GM18511 (cell line): ENCODE data around the gene RBM28.
A peak's percentile ranks its signal among the peaks of the same experiment; 100 is the strongest.

ENCODE experiments used
- ATAC-seq: cut with Tn5 transposase; IDR thresholded peaks from one replicate; pipeline ENCODE4 v1.9.1; 2021; ENCODE audit warnings: mild to moderate bottlenecking, moderate library complexity; ENCODE audit not compliant: unreplicated experiment

Gene RBM28, protein sequence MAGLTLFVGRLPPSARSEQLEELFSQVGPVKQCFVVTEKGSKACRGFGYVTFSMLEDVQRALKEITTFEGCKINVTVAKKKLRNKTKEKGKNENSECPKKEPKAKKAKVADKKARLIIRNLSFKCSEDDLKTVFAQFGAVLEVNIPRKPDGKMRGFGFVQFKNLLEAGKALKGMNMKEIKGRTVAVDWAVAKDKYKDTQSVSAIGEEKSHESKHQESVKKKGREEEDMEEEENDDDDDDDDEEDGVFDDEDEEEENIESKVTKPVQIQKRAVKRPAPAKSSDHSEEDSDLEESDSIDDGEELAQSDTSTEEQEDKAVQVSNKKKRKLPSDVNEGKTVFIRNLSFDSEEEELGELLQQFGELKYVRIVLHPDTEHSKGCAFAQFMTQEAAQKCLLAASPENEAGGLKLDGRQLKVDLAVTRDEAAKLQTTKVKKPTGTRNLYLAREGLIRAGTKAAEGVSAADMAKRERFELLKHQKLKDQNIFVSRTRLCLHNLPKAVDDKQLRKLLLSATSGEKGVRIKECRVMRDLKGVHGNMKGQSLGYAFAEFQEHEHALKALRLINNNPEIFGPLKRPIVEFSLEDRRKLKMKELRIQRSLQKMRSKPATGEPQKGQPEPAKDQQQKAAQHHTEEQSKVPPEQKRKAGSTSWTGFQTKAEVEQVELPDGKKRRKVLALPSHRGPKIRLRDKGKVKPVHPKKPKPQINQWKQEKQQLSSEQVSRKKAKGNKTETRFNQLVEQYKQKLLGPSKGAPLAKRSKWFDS

DNA sequence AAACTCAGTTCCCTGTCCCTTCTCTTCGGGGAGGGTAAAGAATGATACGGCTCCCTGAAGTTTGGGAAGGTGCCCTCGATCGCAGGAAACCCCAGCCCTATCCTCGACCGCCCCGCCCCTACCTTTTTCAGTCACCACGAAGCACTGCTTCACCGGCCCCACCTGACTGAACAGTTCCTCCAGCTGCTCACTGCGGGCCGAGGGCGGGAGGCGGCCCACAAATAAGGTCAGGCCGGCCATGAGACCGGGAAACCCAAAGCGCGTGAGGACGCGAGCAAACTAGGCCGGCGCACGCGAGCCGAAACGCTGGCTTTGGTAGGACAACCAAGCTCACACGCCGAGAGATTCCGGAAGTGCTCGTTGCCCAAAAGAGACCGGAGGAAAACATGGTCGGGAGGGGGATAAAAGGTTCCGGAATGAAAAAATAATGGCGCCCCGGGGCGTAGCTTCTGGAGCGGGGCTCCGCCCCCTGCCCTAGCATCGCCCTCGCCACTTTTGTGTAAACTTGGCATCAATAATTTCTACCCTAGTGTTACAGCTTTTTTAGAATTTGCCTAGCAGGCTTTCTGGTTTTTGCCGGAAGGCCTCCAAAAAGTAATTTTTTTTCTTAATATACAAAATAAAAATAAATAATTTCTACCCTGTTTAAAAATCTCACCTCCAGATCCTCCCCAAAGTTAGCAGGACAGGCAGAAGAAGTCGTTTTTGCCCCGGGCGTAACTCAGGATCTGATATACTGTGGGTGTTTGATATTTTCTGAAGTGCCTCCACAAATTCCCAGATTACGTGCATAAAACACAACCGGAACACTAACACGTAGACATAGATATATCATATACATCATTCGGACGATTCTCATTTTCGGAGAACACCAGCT is at the start of gene RBM28:
TSS of gene RBM28 (minus strand) at position 355 of the 877 bp plus-strand sequence. CDS start at position 240, 115 bp downstream.
- ATAC-seq: peak; percentile 95

DNA sequence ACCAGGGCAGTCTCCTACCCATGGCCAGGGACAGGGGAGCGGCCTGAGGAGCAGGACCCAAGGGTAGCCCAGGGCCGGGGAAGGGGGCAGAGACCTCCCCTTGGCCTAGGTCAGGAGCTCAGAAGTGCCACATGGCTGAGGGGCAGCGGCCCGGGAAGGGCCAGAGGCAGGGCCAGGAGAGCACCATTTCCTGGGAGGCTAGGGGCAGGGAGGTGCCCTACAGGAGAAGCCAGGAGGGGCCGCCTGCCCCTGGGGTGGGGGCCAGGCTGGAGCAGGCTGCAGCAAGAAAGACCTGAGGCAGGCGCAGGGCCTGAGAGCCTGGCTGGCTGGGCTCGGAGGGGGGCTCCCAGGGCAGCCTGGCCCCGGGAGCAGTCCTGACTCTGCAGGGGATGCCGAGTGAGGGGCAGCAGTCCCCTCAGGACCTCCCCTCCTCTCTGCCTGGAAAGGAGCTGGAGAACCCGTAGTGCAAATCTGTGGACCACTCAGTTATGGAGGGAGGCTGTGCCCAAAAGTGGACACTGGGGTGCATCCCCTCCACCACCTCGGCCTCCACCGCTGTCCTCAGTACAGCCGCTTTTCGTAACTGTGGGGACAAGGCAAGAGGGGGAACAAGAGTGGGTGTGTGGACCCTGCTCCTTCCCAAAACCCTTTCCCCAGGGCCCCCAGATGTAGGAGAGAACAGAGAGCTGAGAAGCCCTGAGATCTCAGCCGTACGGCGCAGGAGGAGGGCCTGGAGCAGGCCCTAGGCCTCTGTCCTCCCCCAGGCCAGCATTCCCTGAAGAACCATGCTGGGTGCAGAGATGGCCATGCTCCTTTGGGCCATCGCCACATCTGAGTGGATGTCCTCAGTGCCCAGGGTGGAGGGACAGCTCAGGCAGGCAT is 49.0 kb upstream of the RBM28 start:
- ATAC-seq: no peak

DNA sequence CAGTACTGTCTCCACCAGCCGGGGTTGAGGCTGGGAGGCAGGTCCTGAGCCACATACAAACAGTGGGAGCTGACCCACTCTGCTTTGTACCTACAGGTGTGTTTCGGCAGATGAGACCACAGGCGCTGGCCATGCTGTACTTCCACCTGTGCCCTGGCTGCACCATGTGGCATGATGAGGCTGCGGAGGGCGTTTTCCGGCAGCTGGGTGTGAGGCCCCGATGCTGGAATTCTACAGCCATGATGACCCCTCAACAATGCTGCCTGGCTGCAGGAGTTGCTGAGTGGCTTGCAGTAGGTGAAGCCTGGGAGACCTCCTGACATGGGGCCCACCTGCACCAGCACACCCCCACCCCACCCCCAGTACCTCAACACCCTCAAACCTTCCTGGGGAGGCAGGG is 48.1 kb upstream of the RBM28 start:
- ATAC-seq: no peak

DNA sequence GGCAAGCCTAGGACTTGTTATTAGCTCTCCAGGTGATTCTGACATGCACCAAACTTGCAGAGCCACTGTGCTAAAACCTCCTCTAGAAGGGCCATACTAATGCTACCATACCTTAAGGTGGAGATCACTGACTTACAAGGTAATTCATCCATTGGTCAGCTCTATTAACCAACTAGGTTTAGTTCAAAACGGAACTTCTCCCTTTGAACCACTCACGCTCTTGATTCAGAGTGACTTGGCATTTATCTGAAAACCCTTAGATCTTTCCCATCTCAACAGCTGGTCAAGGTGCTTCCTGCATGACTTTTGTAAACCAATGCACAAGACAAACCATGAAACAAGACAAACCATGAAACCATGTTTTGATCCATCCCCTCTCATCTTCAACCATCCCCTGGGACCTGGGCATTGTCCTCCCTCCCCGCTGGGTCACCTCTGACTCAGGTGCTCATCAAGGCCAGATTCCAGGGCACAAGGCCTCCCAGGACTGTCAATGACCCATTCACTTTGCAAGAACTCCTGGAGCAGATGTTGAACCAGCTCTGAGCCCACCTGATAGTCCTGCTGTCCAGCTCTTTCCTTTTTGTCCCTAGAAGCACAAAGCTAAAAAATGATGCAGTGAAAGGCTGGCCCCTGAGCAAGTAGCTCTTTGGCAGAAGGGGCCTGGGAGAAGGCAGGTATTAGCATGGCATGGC is 47.3 kb upstream of the RBM28 start:
- no peak for ATAC-seq

DNA sequence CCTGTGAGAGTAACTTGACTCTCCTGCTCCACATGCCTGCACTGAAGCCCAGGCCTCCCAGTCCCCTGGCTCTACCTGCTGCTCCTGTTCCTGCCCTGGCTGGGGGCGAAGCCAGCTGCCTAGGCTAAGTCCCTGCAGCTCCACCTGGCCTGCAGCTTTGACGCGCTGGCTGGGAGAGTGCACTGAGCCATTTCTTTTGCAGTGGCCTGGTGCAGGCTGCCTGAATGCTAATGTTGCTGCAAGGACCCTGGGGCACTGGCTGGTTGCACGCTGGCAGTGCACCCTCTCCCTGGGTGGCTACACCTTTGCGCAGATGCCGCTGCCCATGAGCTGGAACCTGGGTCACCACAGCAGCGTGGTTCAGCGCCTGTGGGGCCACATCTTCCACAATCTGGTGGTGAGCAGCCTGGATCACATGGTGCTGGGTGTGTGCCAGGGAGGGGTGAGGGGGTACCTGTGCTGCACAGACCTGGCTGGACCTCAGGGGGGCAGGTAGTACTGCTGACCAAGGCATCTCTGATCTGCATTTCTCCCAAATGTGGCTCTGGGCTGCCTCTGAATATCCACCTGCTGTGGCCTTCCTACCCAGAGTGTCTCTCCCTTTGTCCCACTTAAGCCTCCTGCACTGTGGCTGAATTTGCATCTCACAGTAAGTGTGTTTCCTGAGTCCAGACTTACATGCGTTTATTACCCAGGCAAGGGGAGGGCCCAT is 46.1 kb upstream of the RBM28 start:
- ATAC-seq: no peak

DNA sequence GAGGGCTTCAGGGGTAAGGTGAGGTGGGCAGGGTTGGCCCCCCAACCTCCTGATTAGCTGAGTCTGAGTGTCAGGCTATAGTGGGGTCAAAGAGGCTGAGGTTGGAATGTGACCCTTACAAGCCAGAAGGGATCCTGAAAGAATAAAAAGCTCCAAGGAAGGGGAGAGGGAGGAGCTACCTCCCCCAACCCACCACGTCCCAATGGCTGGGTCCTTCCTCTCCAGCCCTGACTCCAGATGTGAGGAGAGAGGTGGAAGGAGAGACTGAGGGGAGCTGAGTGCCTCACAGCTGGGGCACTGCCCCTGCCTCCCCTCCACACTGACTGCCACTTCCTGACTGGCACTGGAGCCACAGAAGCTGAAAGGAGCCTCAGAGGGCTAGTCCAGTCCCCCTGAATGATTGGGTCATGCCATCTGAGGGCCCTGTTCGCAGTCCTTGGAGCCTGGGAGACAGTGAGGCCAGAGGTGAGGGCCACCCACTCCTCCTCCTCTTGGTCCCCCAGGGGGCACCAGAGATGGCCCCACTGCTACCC is 45.4 kb upstream of the RBM28 start:
- no peak for ATAC-seq

DNA sequence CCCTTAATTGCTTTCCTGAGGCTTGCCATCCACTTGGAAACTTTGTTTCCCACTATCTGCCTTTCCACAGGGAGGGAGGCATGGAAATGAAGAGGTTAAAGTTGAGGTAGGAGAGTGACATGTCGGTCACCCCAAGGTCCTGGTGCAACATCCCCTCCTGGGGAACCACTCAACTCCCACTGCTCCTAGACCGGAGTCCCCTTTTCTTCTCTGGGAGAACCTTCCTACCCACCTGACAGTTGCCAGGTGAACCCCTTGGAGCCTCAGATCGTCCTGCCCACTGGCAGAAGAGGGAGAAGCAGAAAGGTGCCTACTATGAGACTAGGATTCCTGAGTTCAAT is 44.4 kb upstream of the RBM28 start:
- ATAC-seq: no peak

DNA sequence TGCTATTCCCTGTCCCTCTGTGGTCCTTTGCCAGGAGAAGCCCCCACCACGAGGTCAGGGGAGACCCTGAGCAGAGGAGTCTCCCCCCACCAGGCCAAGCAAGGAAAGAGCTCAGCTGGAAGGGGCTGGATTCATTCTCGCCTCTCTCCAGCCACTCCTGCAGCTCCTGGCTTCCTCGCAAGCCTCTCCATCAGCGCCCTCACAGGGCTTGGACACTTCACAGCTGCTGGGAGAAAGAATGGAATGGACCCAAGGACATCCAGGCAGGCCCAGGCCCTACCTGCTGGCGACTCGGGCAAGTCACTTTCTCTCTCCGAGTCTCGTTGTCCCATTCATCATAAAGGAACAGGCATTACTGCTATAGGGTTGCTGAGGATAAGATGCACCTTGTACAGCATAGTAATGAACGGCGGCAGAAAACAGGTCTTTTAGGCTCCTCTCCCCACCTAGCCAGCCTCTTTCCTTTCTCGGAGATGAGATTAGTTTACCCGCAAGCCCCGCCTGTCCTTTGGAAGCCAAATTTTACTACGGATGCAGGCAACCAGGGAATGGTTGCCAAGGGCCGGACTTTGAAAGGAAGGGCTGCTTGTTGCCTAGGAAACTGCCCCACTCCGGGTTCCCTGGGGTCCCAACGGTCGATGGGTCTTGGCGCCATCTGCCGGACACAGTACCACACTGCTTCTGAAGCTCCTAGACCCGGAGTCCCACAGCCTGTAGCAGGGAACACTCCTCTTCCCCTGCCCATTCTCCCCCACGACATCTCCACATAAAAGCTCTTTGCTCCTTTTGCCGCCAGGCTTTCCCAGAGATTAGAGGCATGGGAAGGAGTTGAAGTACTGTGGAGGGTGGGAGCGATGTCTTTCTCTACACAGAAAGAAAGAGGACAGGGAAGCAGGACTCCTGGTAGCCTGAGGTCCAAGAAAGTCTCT is 43.8 kb upstream of the RBM28 start:
- peak; percentile 80 for ATAC-seq

DNA sequence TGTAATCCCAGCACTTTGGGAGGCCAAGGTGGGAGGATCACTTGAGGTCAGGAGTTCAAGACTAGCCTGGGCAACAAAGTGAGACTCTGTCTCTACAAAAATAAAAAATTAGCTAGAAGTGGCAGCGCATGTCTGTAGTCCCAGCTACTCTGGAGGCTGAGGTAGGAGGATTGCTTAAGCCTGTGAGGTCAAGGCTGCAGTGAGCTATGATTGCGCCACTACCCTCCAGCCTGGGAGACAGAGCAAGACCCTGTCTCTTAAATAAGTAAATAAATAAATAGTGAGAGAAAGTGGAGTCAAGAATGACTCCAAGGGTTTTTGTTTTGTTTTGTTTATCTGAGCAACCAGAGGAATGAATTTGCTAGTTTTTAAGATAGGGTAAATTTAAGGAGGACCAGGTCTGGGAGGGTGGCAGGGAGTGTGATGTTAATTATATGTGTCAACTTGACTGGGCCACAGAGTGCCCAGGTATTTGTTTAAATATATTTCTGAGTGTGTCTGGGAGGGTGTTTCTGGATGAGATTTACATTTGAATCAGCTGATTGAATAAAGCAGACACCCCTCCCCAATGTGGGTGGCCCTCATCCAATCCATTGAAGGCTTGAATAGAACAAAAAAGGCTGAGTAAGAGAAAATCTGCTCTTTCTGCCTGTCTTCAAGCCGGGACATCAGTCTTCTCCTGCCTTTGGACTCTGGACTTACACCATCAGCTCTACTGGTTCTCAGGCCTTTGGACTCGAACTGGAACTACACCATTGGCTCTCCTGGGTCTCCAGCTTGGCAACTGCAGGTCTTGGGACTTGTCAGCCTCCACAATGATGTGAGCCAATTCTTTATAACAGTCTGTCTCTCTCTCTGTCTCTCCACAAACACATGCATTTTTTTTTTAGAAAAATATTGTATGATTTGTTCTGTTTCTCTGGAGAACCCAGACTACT is 42.5 kb upstream of the RBM28 start:
- no peak for ATAC-seq

DNA sequence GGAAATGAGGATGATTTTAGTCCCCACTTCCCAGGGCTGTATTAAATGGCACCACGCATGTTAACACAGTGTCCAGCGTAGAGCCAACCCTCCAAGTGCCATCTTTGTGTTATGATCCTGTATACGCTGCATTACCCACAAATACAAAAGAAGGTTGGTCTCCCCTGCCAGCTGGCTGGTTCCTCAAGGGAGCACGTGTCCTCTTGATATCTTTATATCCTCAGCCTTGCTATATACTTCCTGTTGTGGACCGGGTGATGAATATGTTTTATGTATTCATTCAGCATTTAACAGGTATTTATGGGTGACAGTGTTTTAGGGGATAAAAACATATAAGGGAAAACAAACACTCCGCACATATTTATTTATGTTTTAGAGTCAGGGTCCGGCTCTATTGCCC is 41.0 kb upstream of the RBM28 start:
- ATAC-seq: no peak

DNA sequence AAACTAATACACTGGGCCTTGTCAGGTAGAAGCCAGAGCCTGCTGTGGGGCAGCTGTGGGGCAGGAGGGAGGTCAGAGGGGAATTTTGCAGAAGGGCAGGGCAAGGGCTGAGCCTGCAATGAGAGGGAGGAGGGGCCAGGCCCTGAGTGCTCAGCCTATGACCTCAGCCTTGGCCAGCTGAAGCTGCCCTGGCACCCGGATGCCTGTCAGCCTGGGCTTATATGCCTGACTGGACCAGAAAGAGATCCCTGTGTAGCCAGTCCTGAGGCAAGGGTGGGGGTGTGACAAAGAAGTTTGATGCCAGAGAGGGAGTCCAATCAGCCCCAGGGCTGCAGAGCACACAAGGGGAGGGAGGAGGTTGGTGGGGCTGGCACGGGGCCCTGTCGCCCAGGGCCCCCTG is 40.1 kb upstream of the RBM28 start:
- no peak for ATAC-seq

DNA sequence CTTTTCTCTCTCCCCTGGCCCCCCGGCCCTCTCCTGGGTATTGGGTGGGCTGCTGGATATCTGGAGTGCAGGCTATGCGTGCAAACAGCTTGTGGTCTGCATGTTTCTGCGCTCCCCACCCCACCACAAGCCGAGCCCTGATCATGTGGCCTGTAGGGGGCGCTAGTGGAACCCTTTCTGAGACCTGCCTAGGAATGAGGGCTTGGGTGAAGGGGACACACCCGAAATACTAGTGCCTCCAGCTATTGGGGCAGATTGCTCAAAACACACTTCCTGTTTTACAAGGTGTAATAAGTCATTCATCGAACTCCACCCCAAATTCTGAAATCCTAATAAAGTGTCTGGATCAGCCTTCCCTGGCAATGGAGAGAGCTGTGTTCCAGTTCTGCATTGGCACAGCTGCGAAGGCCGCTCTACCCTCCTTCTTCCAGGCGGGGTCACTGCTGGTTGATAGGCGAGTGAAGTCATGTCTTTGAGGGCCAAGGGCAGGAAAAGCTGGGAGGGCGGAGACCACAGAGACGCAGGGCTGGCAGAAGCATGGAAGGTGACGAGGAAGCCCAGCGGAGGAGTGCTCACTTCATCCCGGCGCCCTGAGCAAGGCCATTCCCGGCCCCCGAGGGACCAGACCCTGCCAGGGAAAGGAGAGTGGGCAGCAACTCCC is 37.6 kb upstream of the RBM28 start:
- no peak for ATAC-seq

DNA sequence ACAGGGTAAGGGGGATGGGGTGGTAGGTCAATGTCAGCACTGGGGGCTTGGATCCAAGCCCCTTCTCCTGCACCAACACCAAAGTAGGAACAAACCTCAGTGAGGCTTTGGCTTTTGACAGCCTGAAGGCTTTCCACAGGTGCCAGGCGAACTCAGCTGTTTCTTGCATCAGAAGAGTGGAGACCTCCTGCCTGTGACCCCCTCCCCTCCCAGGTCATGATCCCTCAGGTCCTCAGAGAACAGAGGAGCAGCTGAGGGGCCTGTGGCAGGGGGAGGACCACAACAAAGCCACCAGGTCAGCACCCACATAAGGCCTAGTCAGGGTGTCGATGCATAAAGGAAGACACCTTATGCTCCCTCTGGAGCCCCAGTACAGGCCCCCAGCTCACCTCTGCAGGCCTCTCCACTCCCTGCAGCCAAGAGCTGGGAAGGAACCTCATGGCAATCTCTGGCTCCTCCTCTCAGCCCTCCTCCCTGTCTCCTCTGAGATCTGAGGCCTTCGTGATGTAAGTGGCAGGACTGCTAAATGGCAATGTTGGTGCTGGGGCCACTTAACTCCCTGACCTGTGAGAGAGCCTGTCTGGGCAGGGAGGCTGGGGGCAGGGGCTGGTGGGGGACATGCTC is 36.9 kb upstream of the RBM28 start:
- ATAC-seq: no peak

DNA sequence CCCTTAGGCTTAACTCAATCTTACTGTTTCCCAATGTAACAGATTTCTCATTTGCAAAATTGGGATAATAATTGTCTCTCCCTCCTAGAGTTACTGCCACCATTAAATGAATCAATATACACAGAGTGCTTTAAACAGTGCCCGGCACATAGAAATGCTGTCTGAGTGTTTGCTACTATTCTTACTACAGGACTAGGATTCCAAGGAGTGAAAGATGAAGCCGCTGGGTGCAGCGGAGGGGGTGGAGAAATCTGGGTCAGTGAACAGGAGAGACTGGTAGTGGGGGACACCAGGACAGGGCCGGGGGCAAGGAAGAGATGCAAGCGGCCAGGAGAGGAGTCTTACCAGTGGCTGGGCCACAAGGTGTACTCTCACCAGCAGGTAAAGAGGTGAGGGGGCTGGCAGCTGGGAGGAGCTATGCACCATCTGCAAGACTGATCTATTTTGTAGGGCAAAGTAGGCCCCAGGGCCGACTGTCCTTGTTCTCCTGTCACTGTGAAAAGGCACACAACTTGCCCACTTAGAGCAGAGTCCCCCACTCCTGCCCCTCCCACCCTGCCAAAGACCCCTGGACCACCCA is 36.3 kb upstream of the RBM28 start:
- ATAC-seq: no peak

DNA sequence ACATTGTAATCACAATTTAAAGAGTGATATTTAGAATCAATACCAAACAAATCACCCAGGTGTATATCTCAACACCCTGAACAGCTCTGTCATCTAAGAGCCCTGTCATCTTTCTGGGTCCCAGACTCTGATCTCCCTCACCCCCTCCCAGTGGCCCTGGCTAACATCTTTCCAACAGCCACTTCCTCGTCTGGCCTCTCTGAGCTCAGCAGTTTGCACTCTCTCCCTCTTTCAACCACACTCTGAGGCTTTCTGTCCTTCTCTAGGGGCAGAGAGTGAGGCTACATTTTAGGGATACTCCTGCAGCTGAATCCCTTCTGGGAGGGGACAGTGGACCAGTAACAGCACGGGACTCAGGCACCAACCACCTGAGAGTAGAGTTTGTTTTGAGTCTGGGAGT is 34.9 kb upstream of the RBM28 start:
- ATAC-seq: no peak
